GM19467 (cell line): ENCODE measurements around the gene GEN1.
A peak's percentile ranks its signal among the peaks of the same experiment; 100 is the strongest.

ENCODE experiments used
- ATAC-seq: cut with Tn5 transposase; IDR thresholded peaks from one replicate; pipeline ENCODE4 v1.9.1; 2021; ENCODE audit warnings: mild to moderate bottlenecking, moderate library complexity; ENCODE audit not compliant: unreplicated experiment

Gene GEN1

GRCh38 chr2:17752892-17753802 lies 791 bp upstream of the GEN1 start:
- ATAC-seq = peak; percentile 38

GRCh38 chr2:17754773-17755425 lies 961 bp downstream of the GEN1 start:
- no peak for ATAC-seq

GRCh38 chr2:17756668-17757067 lies 2.7 kb downstream of the GEN1 start:
- ATAC-seq = no peak

- no peak for ATAC-seq
Measured at GRCh38 chr2:17757321-17757720, 3.4 kb downstream of the GEN1 start.

- ATAC-seq = no peak
Measured at GRCh38 chr2:17758118-17758517, 4.2 kb downstream of the GEN1 start.

GRCh38 chr2:17759805-17760204 lies 5.9 kb downstream of the GEN1 start:
- ATAC-seq = no peak

- ATAC-seq = no peak
Measured at GRCh38 chr2:17762451-17762850, 8.5 kb downstream of the GEN1 start.

- ATAC-seq = no peak
Measured at GRCh38 chr2:17763641-17764333, 9.8 kb downstream of the GEN1 start.

GRCh38 chr2:17765398-17765797 lies 11.5 kb downstream of the GEN1 start:
- ATAC-seq = no peak

- no peak for ATAC-seq
Measured at GRCh38 chr2:17768894-17769293, 15.0 kb downstream of the GEN1 start.

- ATAC-seq = no peak
Measured at GRCh38 chr2:17771956-17772355, 18.0 kb downstream of the GEN1 start.

GRCh38 chr2:17772532-17772931 lies 18.6 kb downstream of the GEN1 start:
- no peak for ATAC-seq

GRCh38 chr2:17780546-17780945 lies 26.6 kb downstream of the GEN1 start:
- ATAC-seq = no peak

- no peak for ATAC-seq
Measured at GRCh38 chr2:17781482-17781881, 27.5 kb downstream of the GEN1 start.

- ATAC-seq = no peak
Measured at GRCh38 chr2:17786727-17787126, 32.8 kb downstream of the GEN1 start.

GRCh38 chr2:17788773-17789172 lies 34.8 kb downstream of the GEN1 start:
- ATAC-seq = no peak

GRCh38 chr2:17790536-17790935 lies 36.6 kb downstream of the GEN1 start:
- no peak for ATAC-seq

- no peak for ATAC-seq
Measured at GRCh38 chr2:17791121-17791816, 37.3 kb downstream of the GEN1 start.

GRCh38 chr2:17791817-17792130 lies 37.8 kb downstream of the GEN1 start:
- ATAC-seq = no peak

GRCh38 chr2:17792515-17792914 lies 38.6 kb downstream of the GEN1 start:
- ATAC-seq = peak; percentile 55

- ATAC-seq = no peak
Measured at GRCh38 chr2:17793296-17793695, 39.4 kb downstream of the GEN1 start.
